Endothelial cell of umbilical vein (primary cell): Measurements from ENCODE around the gene LTBP1. TPM values are rescaled to one million over a fixed set of nuclear protein-coding genes. Genes with fewer than 3 reads are reported as not detected.

Experiments
- BruUV-seq: library from RNA; stranded (reverse); fragments of 400-500 nt; replicated peaks from 2 replicates; lab custom pipeline; 2021; lab: Mats Ljungman, UMichigan
- CTCF ChIA-PET: fragments of 300-600, 350-600 bp; sonication (Branson Sonifier 250); formaldehyde crosslinking; loops from one replicate; lab custom pipeline; 2021; ENCODE audit warnings: antibody characterized with exemption, inconsistent platforms; lab: Charles Lee
- POLR2A ChIA-PET: fragments of 300-600, 350-600 bp; sonication (Branson Sonifier 250); formaldehyde crosslinking; loops from one replicate; lab custom pipeline; 2021; ENCODE audit warnings: antibody characterized with exemption, inconsistent platforms; lab: Charles Lee
- DNase-seq: peaks from one replicate; pipeline ENCODE4 v3.0.0-alpha.2; 2011; ENCODE audit warnings: low read depth, low spot score
- FAIRE-seq: peaks from 2 replicates; lab custom pipeline; 2011; peaks lifted over from hg19 to GRCh38; lab: Jason Lieb, UNC
- H2AFZ ChIP-seq: 2 replicates; pipeline ENCODE4 v1.6.0; 2012; ENCODE audit warnings: low read depth, low read length, control low read depth, inconsistent platforms
- H3K27ac ChIP-seq: 2 replicates; pipeline ENCODE4 v1.5.1; 2011; ENCODE audit warnings: low read depth, mild to moderate bottlenecking, control low read depth, low read length, moderate library complexity; ENCODE audit not compliant: insufficient read depth
- H3K27me3 ChIP-seq, 2 experiments: 2 replicates each; pipeline versions ENCODE4 v1.6.0 to v1.6.1; 2011; ENCODE audit warnings: low read length in 2 of 2, mixed read lengths in 1 of 2; ENCODE audit not compliant: control insufficient read depth in 2 of 2, insufficient read depth in 2 of 2
- H3K36me3 ChIP-seq, 2 experiments: 2 replicates in 1 of 2; 3 replicates in 1 of 2; pipeline ENCODE4 v1.5.1; 2011; ENCODE audit warnings: low read length in 2 of 2, mild to moderate bottlenecking in 1 of 2, moderate library complexity in 1 of 2; ENCODE audit not compliant: control insufficient read depth in 2 of 2, insufficient read depth in 2 of 2; ENCODE audit errors: extremely low read depth in 1 of 2
- H3K4me1 ChIP-seq: 3 replicates; pipeline ENCODE4 v1.5.1; 2011; ENCODE audit warnings: mild to moderate bottlenecking, low read length; ENCODE audit not compliant: control insufficient read depth, insufficient read depth; ENCODE audit errors: extremely low read depth
- H3K4me2 ChIP-seq: 2 replicates; pipeline ENCODE4 v1.6.1; 2011; ENCODE audit warnings: low read length, control low read depth, mixed read lengths; ENCODE audit not compliant: insufficient read depth
- H3K4me3 ChIP-seq, 3 experiments: fragments of 200-600 bp in 1 of 3; sonication (generic), shearing (Covaris generic) in 1 of 3; replicated peaks in 1 of 3; 2 replicates each; pipeline ENCODE4 v1.5.1; 2011 to 2016; ENCODE audit warnings: control low read depth in 3 of 3, low read length in 3 of 3, mild to moderate bottlenecking in 2 of 3, inconsistent platforms in 1 of 3, low read depth in 1 of 3, moderate library complexity in 1 of 3; ENCODE audit not compliant: insufficient read depth in 1 of 3
- H3K79me2 ChIP-seq: 2 replicates; pipeline ENCODE4 v1.6.0; 2012; ENCODE audit warnings: low read length, inconsistent platforms; ENCODE audit not compliant: control insufficient read depth, insufficient read depth
- H3K9ac ChIP-seq: replicated peaks from 2 replicates; pipeline ENCODE3; 2011; ENCODE audit warnings: low read length, control low read depth; ENCODE audit not compliant: insufficient read depth; ENCODE audit errors: extremely low read depth
- H3K9me1 ChIP-seq: replicated peaks from 3 replicates; pipeline ENCODE4 v1.6.0; 2011; ENCODE audit warnings: mild to moderate bottlenecking, low read length; ENCODE audit not compliant: control insufficient read depth, insufficient read depth; ENCODE audit errors: extremely low read depth
- H3K9me3 ChIP-seq: replicated peaks from 2 replicates; pipeline ENCODE4 v1.5.1; 2012; ENCODE audit warnings: low read length, inconsistent platforms; ENCODE audit not compliant: control insufficient read depth, insufficient read depth
- H4K20me1 ChIP-seq: replicated peaks from 2 replicates; pipeline ENCODE3; 2011; ENCODE audit warnings: mild to moderate bottlenecking, low read length; ENCODE audit not compliant: control insufficient read depth, insufficient read depth; ENCODE audit errors: extremely low read depth
- CTCF ChIP-seq, 2 donors: IDR thresholded peaks; 1 replicate in 1 of 2; 2 replicates in 1 of 2; pipeline ENCODE4 v1.5.1; 2011; ENCODE audit warnings: low read length in 2 of 2, mild to moderate bottlenecking in 2 of 2, moderate library complexity in 2 of 2, control low read depth in 1 of 2, inconsistent platforms in 1 of 2, low read depth in 1 of 2; ENCODE audit not compliant: insufficient read depth in 1 of 2; ENCODE audit errors: extremely low read depth in 1 of 2
- EZH2 ChIP-seq: IDR thresholded peaks from 2 replicates; pipeline ENCODE4 v1.6.1; 2012; ENCODE audit warnings: borderline replicate concordance, low read depth, mild to moderate bottlenecking, moderate library complexity, low read length, inconsistent platforms; ENCODE audit not compliant: severe bottlenecking
- FOS ChIP-seq: IDR thresholded peaks from 2 replicates; pipeline ENCODE4 v1.6.1; 2011; ENCODE audit warnings: mild to moderate bottlenecking, low read length, moderate library complexity, borderline replicate concordance; ENCODE audit not compliant: insufficient read depth
- GATA2 ChIP-seq: IDR thresholded peaks from 2 replicates; pipeline ENCODE4 v1.7.0; 2011; ENCODE audit warnings: low read depth, mild to moderate bottlenecking, moderate library complexity, mixed read lengths, low read length; ENCODE audit not compliant: insufficient read length, insufficient read depth
- JUN ChIP-seq: IDR thresholded peaks from 2 replicates; pipeline ENCODE4 v1.6.1; 2011; ENCODE audit warnings: borderline replicate concordance, low read depth; ENCODE audit not compliant: insufficient read length, insufficient read depth
- MAX ChIP-seq: IDR thresholded peaks from 2 replicates; pipeline ENCODE4 v1.6.1; 2011; ENCODE audit not compliant: insufficient read depth, insufficient read length
- MYC ChIP-seq: IDR thresholded peaks from one replicate; pipeline ENCODE4 v1.6.1; 2011; ENCODE audit warnings: mild to moderate bottlenecking, low read depth, low read length
- POLR2A ChIP-seq: IDR thresholded peaks from 2 replicates; pipeline ENCODE4 v1.6.1; 2012; ENCODE audit warnings: low read depth, mild to moderate bottlenecking, control low read depth, low read length
- POLR2AphosphoS5 ChIP-seq: IDR thresholded peaks from 2 replicates; pipeline ENCODE4 v1.6.1; 2012; ENCODE audit warnings: low read depth, mild to moderate bottlenecking, control low read depth, low read length, moderate library complexity; ENCODE audit not compliant: insufficient read depth
- dilution Hi-C: fragments of 300-500 bp; cut with MboI; formaldehyde crosslinking; loops from one replicate; pipeline ENCODE4 v1.15.0; 2019; ENCODE audit warnings: low sequenced_read_pairs; ENCODE audit not compliant: extremely low pct_ligation_motif_present
- intact Hi-C: fragments of 100-400 bp; cut with micrococcal nuclease; formaldehyde crosslinking; loops from one replicate; pipeline ENCODE4 v1.10.0; 2022
- polyA plus RNA-seq, 4 experiments: library from polyadenylated mRNA; depleted of rRNA in 3 of 4; stranded (reverse) in 3 of 4; unstranded in 1 of 4; fragments of >200 nt; gene quantifications; 2 replicates each; pipeline versions ENCODE4 v1.2.1 to v1.2.3, GENCODE V29; 2011 to 2012; ENCODE audit warnings: missing spikeins in 1 of 4
- total RNA-seq: library from RNA; stranded (reverse); gene quantifications from 2 replicates; pipeline ENCODE4 v1.2.3, GENCODE V29; 2021

LTBP1 gene
- total and polyA plus RNA-seq, 2 donors (not counting 3 experiments of a cell fraction or from before 2014, with no cell fraction given): 57.4 to 68.2 TPM

- Histone ChIP-seq H3K4me1 (peaks cover 25% of the 10 kb centered on the region), H2AFZ (no peak overlapping the region), H3K9me1 (no peaks in the 10 kb centered on the region), H3K79me2 (no peaks in the 10 kb centered on the region), H3K27ac (peak overlapping the region; percentile 2), H3K9ac (peak overlapping the region; percentile 2), H3K27me3 (no peaks in the 10 kb centered on the region), H3K36me3 (no peaks in the 10 kb centered on the region), H3K4me2 (peak overlapping the region; percentile 63), H4K20me1 (no peaks in the 10 kb centered on the region), H3K9me3 (no peaks in the 10 kb centered on the region), H3K4me3 (peak overlapping the region in 1 of 3 experiments; percentile 46)
- no peak for FAIRE-seq
- no TSS peak for BruUV-seq
- CTCF ChIA-PET: interaction anchor here (1.4 to 1.5 kb wide), 2 partner anchors 127 to 341 kb away, joined by 3 to 4 read pairs; no protein-coding TSS in a partner anchor
- TF ChIP-seq JUN: no peak
- TF ChIP-seq GATA2: no peak
- no peak for TF ChIP-seq POLR2A
- TF ChIP-seq EZH2: no peak
- no peak for TF ChIP-seq MYC
- no peak for TF ChIP-seq FOS
- TF ChIP-seq POLR2AphosphoS5: no peak
- no peak for TF ChIP-seq CTCF (IDR thresholded peaks at IDR 0.05; ENCODE audit: extremely low read depth in 1 of 2, insufficient read depth in 1 of 2, low read depth in 1 of 2, low read length in 2 of 2)
- TF ChIP-seq MAX: no peak
- dilution Hi-C loops (no loop called here), intact Hi-C loops (no loop called here)
- POLR2A ChIA-PET: no interaction called here
- peak; percentile 36 for DNase-seq
These were observed 188.2 kb downstream of the LTBP1 start for GRCh38 chr2:33134791-33135560.
